WTC11 (cell line): ENCODE data around the gene SLC24A3. TPM values are rescaled to one million over a fixed set of nuclear protein-coding genes. Genes with fewer than 3 reads are reported as not detected.
"Not testable (repeated sequence)": the region's sequence is repeated elsewhere in the genome, so short reads cannot be mapped to it uniquely, and the experiment has no call there.

Source experiments
- ATAC-seq: fragments of 200-7000 bp; cut with Tn5 transposase; 2 replicates; pipeline ENCODE4 v1.10.0; 2021; ENCODE audit warnings: mild to moderate bottlenecking, moderate library complexity
- CTCF ChIA-PET: fragments of 300-600 bp; sonication (Branson Sonifier 250); formaldehyde crosslinking; loops from one replicate; lab custom pipeline; 2021; ENCODE audit warnings: antibody characterized with exemption; lab: Charles Lee
- POLR2A ChIA-PET: fragments of 350-600 bp; sonication (Branson Sonifier 250); formaldehyde crosslinking; loops from one replicate; lab custom pipeline; 2021; ENCODE audit warnings: antibody characterized with exemption; lab: Charles Lee
- DNase-seq: peaks from one replicate; pipeline ENCODE4 v3.0.0; 2021; ENCODE audit warnings: low spot score
- H3K27ac Mint-ChIP-seq: 2 replicates; pipeline ENCODE4 v1.8.0; 2021; ENCODE audit warnings: mixed read lengths
- H3K27me3 Mint-ChIP-seq: 2 replicates; pipeline ENCODE4 v1.8.0; 2021; ENCODE audit warnings: low read depth, mild to moderate bottlenecking, moderate library complexity, mixed read lengths
- H3K36me3 Mint-ChIP-seq: 2 replicates; pipeline ENCODE4 v1.8.0; 2021; ENCODE audit warnings: mixed read lengths
- H3K4me1 Mint-ChIP-seq: 2 replicates; pipeline ENCODE4 v1.8.0; 2022; ENCODE audit warnings: mixed read lengths
- H3K4me3 Mint-ChIP-seq: 2 replicates; pipeline ENCODE4 v1.8.0; 2021; ENCODE audit warnings: mild to moderate bottlenecking, moderate library complexity, mixed read lengths
- H3K9me3 Mint-ChIP-seq: 2 replicates; pipeline ENCODE4 v1.8.0; 2021; ENCODE audit warnings: mixed read lengths
- ATF1 ChIP-seq: sonication (generic); formaldehyde crosslinking; IDR thresholded peaks from 2 replicates; pipeline ENCODE4 v1.8.1; 2023; ENCODE audit warnings: mild to moderate bottlenecking, moderate library complexity, missing genetic modification reagents
- CBFB ChIP-seq: sonication (generic); formaldehyde crosslinking; IDR thresholded peaks from 2 replicates; pipeline ENCODE4 v1.8.1; 2022; ENCODE audit warnings: mild to moderate bottlenecking, low read depth, missing genetic modification reagents
- FOXJ3 ChIP-seq: sonication (generic); formaldehyde crosslinking; IDR thresholded peaks from 2 replicates; pipeline ENCODE4 v1.9.0; 2021; ENCODE audit warnings: missing genetic modification reagents, mild to moderate bottlenecking, borderline replicate concordance
- GABPB1 ChIP-seq: sonication (generic); formaldehyde crosslinking; IDR thresholded peaks from 2 replicates; pipeline ENCODE4 v1.8.1; 2023; ENCODE audit warnings: mild to moderate bottlenecking, missing genetic modification reagents
- GRHL2 ChIP-seq: fragments of 250-450 bp; sonication (Bioruptor Pico); IDR thresholded peaks from 2 replicates; pipeline ENCODE4 v1.8.0; 2022; ENCODE audit warnings: mild to moderate bottlenecking, moderate library complexity; ENCODE audit not compliant: insufficient replicate concordance, severe bottlenecking
- NR1H2 ChIP-seq: sonication (generic); formaldehyde crosslinking; IDR thresholded peaks from 2 replicates; pipeline ENCODE4 v1.9.0; 2021; ENCODE audit warnings: mild to moderate bottlenecking, moderate library complexity, missing genetic modification reagents
- RELA ChIP-seq: sonication (generic); formaldehyde crosslinking; IDR thresholded peaks from 2 replicates; pipeline ENCODE4 v1.8.1; 2022; ENCODE audit warnings: missing genetic modification reagents, mild to moderate bottlenecking, borderline replicate concordance
- RORB ChIP-seq: fragments of 250-450 bp; sonication (Bioruptor Pico); IDR thresholded peaks from 2 replicates; pipeline ENCODE4 v1.9.0; 2021; ENCODE audit warnings: mild to moderate bottlenecking
- TP53 ChIP-seq: sonication (generic); formaldehyde crosslinking; IDR thresholded peaks from 2 replicates; pipeline ENCODE4 v1.8.1; 2023; ENCODE audit warnings: mild to moderate bottlenecking, missing genetic modification reagents
- ZNF219 ChIP-seq: sonication (generic); formaldehyde crosslinking; IDR thresholded peaks from 2 replicates; pipeline ENCODE4 v1.8.0; 2023; ENCODE audit warnings: missing genetic modification reagents, mild to moderate bottlenecking, borderline replicate concordance
- ZNF232 ChIP-seq: sonication (generic); formaldehyde crosslinking; IDR thresholded peaks from 2 replicates; pipeline ENCODE4 v1.8.0; 2022; ENCODE audit warnings: mild to moderate bottlenecking, missing genetic modification reagents
- ZNF423 ChIP-seq: fragments of 250-450 bp; sonication (Bioruptor Pico); IDR thresholded peaks from 2 replicates; pipeline ENCODE4 v2.1.2; 2022; ENCODE audit warnings: mild to moderate bottlenecking, moderate library complexity
- total RNA-seq: library from RNA; stranded (reverse); gene quantifications from 3 replicates; pipeline ENCODE4 v1.2.3, GENCODE V29; 2021
- TF ChIP-seq, protein P1 (sequence below): fragments of 250-450 bp; sonication (Bioruptor Pico); IDR thresholded peaks from 2 replicates; pipeline ENCODE4 v1.8.0; 2021; ENCODE audit warnings: mild to moderate bottlenecking
- TF ChIP-seq, protein P2 (sequence below): fragments of 200-600 bp; IDR thresholded peaks from 2 replicates; pipeline ENCODE4 v1.8.0; 2022; ENCODE audit warnings: antibody characterized with exemption
- TF ChIP-seq, protein P3 (sequence below): fragments of 250-450 bp; sonication (Bioruptor Pico); IDR thresholded peaks from 2 replicates; pipeline ENCODE4 v1.9.0; 2021; ENCODE audit warnings: mild to moderate bottlenecking
- TF ChIP-seq, protein P4 (sequence below): sonication (generic); formaldehyde crosslinking; IDR thresholded peaks from 2 replicates; pipeline ENCODE4 v1.8.1; 2023; ENCODE audit warnings: mild to moderate bottlenecking, moderate library complexity, missing genetic modification reagents

The SLC24A3 gene
- total RNA-seq, 1 experiment from 2014 or later = 5.7 TPM

DNA sequence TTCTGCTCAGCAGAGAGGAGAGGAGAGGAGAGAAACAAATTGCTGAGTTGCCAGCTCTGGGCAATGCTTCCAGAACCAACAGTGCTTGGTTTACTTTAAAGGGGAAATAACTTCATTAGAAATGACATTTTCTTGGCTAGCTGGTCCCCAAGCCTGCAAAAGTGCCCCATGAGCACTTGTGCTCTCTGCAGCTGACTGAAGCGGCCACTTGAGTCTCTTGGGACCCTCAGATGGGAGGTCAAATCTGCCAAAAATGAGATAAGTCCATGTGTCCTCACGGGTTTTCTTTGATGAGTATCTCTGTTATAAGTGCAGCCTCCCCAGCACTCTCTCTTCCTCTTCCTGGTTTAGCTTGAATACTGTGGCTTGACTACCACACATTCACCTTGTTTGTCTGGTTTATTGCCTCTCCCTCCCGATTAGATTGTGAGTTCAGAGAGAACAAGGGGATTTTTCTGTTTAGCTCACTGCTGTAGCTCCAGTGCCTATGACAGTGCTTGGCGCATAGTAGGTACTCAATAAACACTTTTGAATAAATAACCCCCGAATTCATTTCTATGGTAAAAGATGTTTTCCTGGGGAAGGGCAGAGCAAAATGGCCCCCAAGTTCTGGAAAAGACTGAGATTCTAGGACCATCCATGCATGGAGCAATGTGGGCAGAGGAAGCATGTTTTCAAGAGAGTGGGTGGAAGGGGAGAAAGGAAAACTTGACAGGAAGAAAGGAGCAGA lies 538.6 kb downstream of the SLC24A3 start (continued):
- TF ChIP-seq, protein P1, sequence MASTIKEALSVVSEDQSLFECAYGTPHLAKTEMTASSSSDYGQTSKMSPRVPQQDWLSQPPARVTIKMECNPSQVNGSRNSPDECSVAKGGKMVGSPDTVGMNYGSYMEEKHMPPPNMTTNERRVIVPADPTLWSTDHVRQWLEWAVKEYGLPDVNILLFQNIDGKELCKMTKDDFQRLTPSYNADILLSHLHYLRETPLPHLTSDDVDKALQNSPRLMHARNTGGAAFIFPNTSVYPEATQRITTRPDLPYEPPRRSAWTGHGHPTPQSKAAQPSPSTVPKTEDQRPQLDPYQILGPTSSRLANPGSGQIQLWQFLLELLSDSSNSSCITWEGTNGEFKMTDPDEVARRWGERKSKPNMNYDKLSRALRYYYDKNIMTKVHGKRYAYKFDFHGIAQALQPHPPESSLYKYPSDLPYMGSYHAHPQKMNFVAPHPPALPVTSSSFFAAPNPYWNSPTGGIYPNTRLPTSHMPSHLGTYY (CRISPR knock-in tag) = no peak
- TF ChIP-seq ZNF219 (CRISPR knock-in tag) = no peak
- TF ChIP-seq, protein P2, sequence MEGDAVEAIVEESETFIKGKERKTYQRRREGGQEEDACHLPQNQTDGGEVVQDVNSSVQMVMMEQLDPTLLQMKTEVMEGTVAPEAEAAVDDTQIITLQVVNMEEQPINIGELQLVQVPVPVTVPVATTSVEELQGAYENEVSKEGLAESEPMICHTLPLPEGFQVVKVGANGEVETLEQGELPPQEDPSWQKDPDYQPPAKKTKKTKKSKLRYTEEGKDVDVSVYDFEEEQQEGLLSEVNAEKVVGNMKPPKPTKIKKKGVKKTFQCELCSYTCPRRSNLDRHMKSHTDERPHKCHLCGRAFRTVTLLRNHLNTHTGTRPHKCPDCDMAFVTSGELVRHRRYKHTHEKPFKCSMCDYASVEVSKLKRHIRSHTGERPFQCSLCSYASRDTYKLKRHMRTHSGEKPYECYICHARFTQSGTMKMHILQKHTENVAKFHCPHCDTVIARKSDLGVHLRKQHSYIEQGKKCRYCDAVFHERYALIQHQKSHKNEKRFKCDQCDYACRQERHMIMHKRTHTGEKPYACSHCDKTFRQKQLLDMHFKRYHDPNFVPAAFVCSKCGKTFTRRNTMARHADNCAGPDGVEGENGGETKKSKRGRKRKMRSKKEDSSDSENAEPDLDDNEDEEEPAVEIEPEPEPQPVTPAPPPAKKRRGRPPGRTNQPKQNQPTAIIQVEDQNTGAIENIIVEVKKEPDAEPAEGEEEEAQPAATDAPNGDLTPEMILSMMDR = no peak
- TF ChIP-seq, protein P3, sequence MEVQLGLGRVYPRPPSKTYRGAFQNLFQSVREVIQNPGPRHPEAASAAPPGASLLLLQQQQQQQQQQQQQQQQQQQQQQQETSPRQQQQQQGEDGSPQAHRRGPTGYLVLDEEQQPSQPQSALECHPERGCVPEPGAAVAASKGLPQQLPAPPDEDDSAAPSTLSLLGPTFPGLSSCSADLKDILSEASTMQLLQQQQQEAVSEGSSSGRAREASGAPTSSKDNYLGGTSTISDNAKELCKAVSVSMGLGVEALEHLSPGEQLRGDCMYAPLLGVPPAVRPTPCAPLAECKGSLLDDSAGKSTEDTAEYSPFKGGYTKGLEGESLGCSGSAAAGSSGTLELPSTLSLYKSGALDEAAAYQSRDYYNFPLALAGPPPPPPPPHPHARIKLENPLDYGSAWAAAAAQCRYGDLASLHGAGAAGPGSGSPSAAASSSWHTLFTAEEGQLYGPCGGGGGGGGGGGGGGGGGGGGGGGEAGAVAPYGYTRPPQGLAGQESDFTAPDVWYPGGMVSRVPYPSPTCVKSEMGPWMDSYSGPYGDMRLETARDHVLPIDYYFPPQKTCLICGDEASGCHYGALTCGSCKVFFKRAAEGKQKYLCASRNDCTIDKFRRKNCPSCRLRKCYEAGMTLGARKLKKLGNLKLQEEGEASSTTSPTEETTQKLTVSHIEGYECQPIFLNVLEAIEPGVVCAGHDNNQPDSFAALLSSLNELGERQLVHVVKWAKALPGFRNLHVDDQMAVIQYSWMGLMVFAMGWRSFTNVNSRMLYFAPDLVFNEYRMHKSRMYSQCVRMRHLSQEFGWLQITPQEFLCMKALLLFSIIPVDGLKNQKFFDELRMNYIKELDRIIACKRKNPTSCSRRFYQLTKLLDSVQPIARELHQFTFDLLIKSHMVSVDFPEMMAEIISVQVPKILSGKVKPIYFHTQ (CRISPR knock-in tag) = no peak
- no peak for TF ChIP-seq ATF1 (CRISPR knock-in tag)
- no peak for TF ChIP-seq ZNF232
- no peak for TF ChIP-seq ZNF423
- TF ChIP-seq GRHL2 = no peak
- TF ChIP-seq FOXJ3 (CRISPR knock-in tag) = no peak
- no peak for TF ChIP-seq CBFB
- TF ChIP-seq RORB = no peak

DNA sequence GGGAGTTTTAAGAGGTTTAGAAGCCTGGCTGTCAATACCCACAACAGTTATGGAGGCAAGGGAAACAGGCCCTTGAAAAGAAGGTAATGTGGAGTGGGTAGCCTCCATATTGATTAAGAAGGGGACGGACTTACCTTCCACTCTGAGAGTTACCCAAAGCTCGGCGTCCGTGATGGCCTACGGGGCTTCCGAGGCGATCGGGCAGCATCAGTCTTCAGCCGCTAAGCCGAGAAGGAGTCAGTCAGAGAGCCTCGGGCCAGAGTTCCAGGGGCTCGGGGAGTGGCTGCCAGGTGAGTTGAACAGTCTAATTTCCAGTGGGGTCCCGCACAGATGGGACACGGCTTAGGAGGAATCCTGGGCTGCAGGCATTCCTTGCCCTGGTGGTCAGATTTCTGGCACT lies 541.8 kb downstream of the SLC24A3 start:
- POLR2A ChIA-PET, H3K36me3 Mint-ChIP-seq, H3K9me3 Mint-ChIP-seq, H3K4me3 Mint-ChIP-seq, CTCF ChIA-PET, H3K27ac Mint-ChIP-seq, ATAC-seq, DNase-seq: not testable (repeated sequence)
- Mint-ChIP-seq H3K27me3 (peaks cover 54% of the 10 kb centered on the region), H3K4me1 (peaks cover 15% of the 10 kb centered on the region)

DNA sequence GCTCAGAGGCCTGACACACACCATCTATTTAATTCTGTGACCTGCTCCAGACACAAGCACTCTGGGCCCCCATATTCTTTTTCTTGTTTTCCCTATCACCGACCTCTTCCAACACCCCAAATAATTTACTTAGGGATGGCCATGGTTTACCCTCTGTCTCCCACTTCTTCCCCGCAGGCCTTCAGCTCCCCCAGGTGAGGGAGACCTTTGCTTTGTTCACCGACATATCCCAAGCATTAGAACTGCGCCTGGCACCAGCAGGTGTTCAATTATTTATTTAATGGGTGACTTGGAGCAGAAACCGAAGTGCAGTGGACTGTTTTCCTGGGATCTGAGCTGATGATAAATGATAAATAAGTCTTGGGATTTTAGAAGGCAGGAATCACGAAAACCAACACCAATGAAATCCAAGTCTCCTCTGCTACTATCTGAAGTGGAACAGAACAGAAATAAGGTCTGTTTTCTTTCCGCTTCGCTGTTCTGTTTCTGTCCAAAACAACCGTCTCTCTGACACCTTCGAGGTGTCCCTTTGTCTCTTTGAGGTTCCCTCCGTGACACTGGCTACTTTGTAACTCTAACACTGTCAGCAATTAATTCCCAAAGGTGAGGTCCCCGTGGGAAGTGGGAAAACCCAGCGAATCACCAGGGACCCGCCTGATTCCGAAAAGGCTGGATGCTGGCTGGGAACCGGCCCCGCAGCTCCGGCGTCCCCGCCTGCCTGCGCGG lies 544.5 kb downstream of the SLC24A3 start:
- H3K36me3 Mint-ChIP-seq = no peaks in the 10 kb centered on the region
- peaks cover 59% of the 10 kb centered on the region for H3K27me3 Mint-ChIP-seq
- ChIA-PET POLR2A (no interaction called here), CTCF (interaction anchor here (1.2 to 1.6 kb wide), 3 partner anchors 17 to 174 kb away, joined by 3 read pairs; no protein-coding TSS in a partner anchor)
- no peak for ATAC-seq
- peaks cover 14% of the 10 kb centered on the region for H3K4me1 Mint-ChIP-seq
- H3K27ac Mint-ChIP-seq = no peak overlapping the region
- no peaks in the 10 kb centered on the region for H3K9me3 Mint-ChIP-seq
- TF ChIP-seq, protein P4, sequence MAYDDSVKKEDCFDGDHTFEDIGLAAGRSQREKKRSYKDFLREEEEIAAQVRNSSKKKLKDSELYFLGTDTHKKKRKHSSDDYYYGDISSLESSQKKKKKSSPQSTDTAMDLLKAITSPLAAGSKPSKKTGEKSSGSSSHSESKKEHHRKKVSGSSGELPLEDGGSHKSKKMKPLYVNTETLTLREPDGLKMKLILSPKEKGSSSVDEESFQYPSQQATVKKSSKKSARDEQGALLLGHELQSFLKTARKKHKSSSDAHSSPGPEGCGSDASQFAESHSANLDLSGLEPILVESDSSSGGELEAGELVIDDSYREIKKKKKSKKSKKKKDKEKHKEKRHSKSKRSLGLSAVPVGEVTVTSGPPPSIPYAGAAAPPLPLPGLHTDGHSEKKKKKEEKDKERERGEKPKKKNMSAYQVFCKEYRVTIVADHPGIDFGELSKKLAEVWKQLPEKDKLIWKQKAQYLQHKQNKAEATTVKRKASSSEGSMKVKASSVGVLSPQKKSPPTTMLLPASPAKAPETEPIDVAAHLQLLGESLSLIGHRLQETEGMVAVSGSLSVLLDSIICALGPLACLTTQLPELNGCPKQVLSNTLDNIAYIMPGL (CRISPR knock-in tag) = peak; percentile 32; the same call in 1 of the 2 replicates
- no peak for TF ChIP-seq GABPB1
- no peak for TF ChIP-seq RELA (CRISPR knock-in tag)
- no peak for TF ChIP-seq NR1H2 (CRISPR knock-in tag)
- no peak for TF ChIP-seq TP53
- no peak for DNase-seq
- H3K4me3 Mint-ChIP-seq = peak overlapping the region; percentile 92
